Adrenal gland (tissue), 5 donors: Measurements from ENCODE around the gene EEF1AKMT4.

Experiments used
- POLR2A ChIP-seq, 2 donors: fragments of 450-650 bp; IDR thresholded peaks; one replicate each; pipeline ENCODE4 v1.6.1; 2017; ENCODE audit warnings: antibody characterized with exemption in 2 of 2, mild to moderate bottlenecking in 2 of 2, moderate library complexity in 1 of 2
- TF ChIP-seq, protein P1 (sequence below), 6 experiments: fragments of 450-650 bp in 4 of 6; fragments of 200-600 bp in 2 of 6; sonication (generic) in 1 of 6; IDR thresholded peaks; 1 replicate in 5 of 6; 2 replicates in 1 of 6; pipeline versions ENCODE4 v1.5.1 to v1.8.0; 2016 to 2021; ENCODE audit warnings: antibody characterized with exemption in 6 of 6, mild to moderate bottlenecking in 2 of 6, moderate library complexity in 1 of 6
- donor health status: DM: no; HTN: no; CAD: no.

DNA sequence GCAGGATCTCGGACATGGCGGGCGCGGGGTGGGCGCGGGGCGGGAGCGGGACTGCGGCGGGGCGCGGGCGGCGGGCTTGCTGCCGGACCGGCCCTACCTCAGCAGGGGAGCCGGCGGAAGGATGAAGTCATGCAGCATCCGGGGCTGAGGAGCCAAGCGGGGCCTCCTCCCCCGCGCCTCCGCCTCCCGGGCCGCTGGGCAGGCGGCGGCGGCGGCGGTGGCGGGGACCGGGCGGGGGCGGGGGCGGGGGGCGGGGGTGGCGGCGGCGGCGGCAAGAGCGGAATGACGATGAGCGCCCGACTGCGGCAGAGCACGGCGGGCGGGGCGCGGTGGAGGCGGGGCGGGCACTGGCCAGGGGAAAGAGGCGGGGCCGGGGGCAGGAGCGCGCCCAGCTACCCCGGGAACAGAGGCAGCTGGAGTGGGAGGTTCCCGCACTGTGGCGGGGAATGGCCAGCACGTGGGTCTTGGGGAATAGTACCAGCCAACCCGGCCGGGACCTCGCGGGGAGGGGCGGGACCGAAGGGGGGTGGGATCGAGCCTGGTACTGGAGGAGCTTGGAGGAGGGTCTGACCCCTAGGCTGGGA lies 11.9 kb downstream of the EEF1AKMT4 start, which contains the start of gene CAMK2N2:
- TF ChIP-seq, protein P1, sequence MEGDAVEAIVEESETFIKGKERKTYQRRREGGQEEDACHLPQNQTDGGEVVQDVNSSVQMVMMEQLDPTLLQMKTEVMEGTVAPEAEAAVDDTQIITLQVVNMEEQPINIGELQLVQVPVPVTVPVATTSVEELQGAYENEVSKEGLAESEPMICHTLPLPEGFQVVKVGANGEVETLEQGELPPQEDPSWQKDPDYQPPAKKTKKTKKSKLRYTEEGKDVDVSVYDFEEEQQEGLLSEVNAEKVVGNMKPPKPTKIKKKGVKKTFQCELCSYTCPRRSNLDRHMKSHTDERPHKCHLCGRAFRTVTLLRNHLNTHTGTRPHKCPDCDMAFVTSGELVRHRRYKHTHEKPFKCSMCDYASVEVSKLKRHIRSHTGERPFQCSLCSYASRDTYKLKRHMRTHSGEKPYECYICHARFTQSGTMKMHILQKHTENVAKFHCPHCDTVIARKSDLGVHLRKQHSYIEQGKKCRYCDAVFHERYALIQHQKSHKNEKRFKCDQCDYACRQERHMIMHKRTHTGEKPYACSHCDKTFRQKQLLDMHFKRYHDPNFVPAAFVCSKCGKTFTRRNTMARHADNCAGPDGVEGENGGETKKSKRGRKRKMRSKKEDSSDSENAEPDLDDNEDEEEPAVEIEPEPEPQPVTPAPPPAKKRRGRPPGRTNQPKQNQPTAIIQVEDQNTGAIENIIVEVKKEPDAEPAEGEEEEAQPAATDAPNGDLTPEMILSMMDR (IDR thresholded peaks at IDR 0.05) = no peak
- no peak for TF ChIP-seq POLR2A (IDR thresholded peaks at IDR 0.05)
